Right lobe of liver (tissue), 4 donors: ENCODE data around the gene CDHR5.

Experiments used
- POLR2A ChIP-seq: fragments of 450-650 bp; IDR thresholded peaks from one replicate; pipeline ENCODE4 v1.6.1; 2017; ENCODE audit warnings: antibody characterized with exemption, mild to moderate bottlenecking
- TF ChIP-seq, protein P1 (sequence below), 4 donors: fragments of 200-600 bp in 3 of 4; fragments of 450-650 bp in 1 of 4; IDR thresholded peaks; one replicate each; pipeline versions ENCODE4 v1.5.1 to v1.8.0; 2016 to 2022; ENCODE audit warnings: antibody characterized with exemption in 4 of 4, mild to moderate bottlenecking in 2 of 4
- donor health status: DM: no; HTN: no; CAD: no.
- donor health status: DM: no; HTN: no; CAD: no.
- donor health status: DM: no; HTN: yes; CAD: no.

DNA sequence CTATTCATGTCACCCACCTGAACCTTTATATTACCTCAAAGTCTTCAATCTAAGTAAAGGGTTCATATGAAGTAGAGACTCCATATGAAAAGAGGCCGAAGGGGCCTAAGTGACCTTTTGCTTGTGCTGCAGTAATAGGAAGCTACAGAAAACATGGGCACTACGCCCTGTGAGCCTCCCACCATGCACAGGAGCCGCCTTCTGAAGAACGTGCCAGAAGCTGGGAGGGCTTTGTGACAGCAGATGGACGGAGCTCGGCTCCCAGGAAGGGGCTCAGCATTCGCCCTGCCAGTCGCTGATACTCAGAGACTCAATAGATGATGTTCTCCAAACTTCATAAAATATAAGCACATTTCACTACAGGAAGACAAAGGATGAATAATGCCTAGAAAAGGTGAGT is 49.1 kb upstream of the CDHR5 start:
- TF ChIP-seq, protein P1, sequence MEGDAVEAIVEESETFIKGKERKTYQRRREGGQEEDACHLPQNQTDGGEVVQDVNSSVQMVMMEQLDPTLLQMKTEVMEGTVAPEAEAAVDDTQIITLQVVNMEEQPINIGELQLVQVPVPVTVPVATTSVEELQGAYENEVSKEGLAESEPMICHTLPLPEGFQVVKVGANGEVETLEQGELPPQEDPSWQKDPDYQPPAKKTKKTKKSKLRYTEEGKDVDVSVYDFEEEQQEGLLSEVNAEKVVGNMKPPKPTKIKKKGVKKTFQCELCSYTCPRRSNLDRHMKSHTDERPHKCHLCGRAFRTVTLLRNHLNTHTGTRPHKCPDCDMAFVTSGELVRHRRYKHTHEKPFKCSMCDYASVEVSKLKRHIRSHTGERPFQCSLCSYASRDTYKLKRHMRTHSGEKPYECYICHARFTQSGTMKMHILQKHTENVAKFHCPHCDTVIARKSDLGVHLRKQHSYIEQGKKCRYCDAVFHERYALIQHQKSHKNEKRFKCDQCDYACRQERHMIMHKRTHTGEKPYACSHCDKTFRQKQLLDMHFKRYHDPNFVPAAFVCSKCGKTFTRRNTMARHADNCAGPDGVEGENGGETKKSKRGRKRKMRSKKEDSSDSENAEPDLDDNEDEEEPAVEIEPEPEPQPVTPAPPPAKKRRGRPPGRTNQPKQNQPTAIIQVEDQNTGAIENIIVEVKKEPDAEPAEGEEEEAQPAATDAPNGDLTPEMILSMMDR (IDR thresholded peaks at IDR 0.05), result no peak
- no peak for TF ChIP-seq POLR2A
